Osteoblast (primary cell): ENCODE measurements around the gene DAB2IP. TPM values are rescaled to one million over a fixed set of nuclear protein-coding genes. Genes with fewer than 3 reads are reported as not detected.
"Not testable (repeated sequence)": the region's sequence is repeated elsewhere in the genome, so short reads cannot be mapped to it uniquely, and the experiment has no call there.

Experiments
- DNase-seq: peaks from one replicate; pipeline ENCODE4 v3.0.0; 2011; ENCODE audit warnings: low spot score, mixed read lengths; ENCODE audit not compliant: insufficient read length; ENCODE audit errors: missing footprints
- H2AFZ ChIP-seq: 2 replicates; pipeline ENCODE4 v1.6.0; 2011; ENCODE audit warnings: mild to moderate bottlenecking, low read length
- H3K27ac ChIP-seq: 2 replicates; pipeline ENCODE4 v1.5.1; 2011; ENCODE audit warnings: mild to moderate bottlenecking, low read depth, low read length, moderate library complexity
- H3K27me3 ChIP-seq: 2 replicates; pipeline ENCODE4 v1.6.0; 2012; ENCODE audit warnings: mild to moderate bottlenecking, control low read depth, inconsistent platforms, low read length, moderate library complexity; ENCODE audit not compliant: insufficient read depth
- H3K36me3 ChIP-seq: 2 replicates; pipeline ENCODE4 v1.5.1; 2011; ENCODE audit warnings: mild to moderate bottlenecking, low read length, control low read depth, moderate library complexity; ENCODE audit not compliant: insufficient read depth
- H3K4me1 ChIP-seq: 2 replicates; pipeline ENCODE4 v1.5.1; 2011; ENCODE audit warnings: mild to moderate bottlenecking, low read length, control low read depth, moderate library complexity; ENCODE audit not compliant: insufficient read depth
- H3K4me2 ChIP-seq: 2 replicates; pipeline ENCODE4 v1.6.0; 2011; ENCODE audit warnings: mild to moderate bottlenecking, low read length; ENCODE audit not compliant: insufficient read depth
- H3K4me3 ChIP-seq: fragments of 200-600 bp; sonication (generic); 3 replicates; pipeline ENCODE4 v1.5.1; 2012; ENCODE audit warnings: mild to moderate bottlenecking, low read length, inconsistent platforms; ENCODE audit not compliant: insufficient read depth
- H3K79me2 ChIP-seq: 2 replicates; pipeline ENCODE4 v1.6.0; 2012; ENCODE audit warnings: mild to moderate bottlenecking, low read length, control low read depth, inconsistent platforms; ENCODE audit not compliant: insufficient read depth
- H3K9me3 ChIP-seq: 2 replicates; pipeline ENCODE4 v1.5.1; 2011; ENCODE audit warnings: low read depth, low read length, control low read depth
- H4K20me1 ChIP-seq: 2 replicates; pipeline ENCODE4 v1.6.0; 2012; ENCODE audit warnings: mild to moderate bottlenecking, low read length, control low read depth; ENCODE audit not compliant: insufficient read depth
- CTCF ChIP-seq: IDR thresholded peaks from 2 replicates; pipeline ENCODE4 v1.5.1; 2011; ENCODE audit warnings: mild to moderate bottlenecking, low read depth, low read length, moderate library complexity; ENCODE audit errors: extremely low read depth
- total RNA-seq: library from RNA; depleted of rRNA; stranded (reverse); fragments of >200 nt; gene quantifications from 2 replicates; pipeline ENCODE4 v1.2.3, GENCODE V29; 2012

The DAB2IP gene
- total RNA-seq, 1 donor = 60.8 TPM

GRCh38 chr9:121622387-121623203, 28.8 kb upstream of the DAB2IP start:
- no peaks in the 10 kb centered on the region for H3K79me2 ChIP-seq
- no peak overlapping the region for H2AFZ ChIP-seq
- H3K4me3 ChIP-seq = no peak overlapping the region
- H3K9me3 ChIP-seq = no peaks in the 10 kb centered on the region
- no peaks in the 10 kb centered on the region for H3K36me3 ChIP-seq
- H4K20me1 ChIP-seq = no peaks in the 10 kb centered on the region
- H3K27ac ChIP-seq = no peak overlapping the region
- H3K27me3 ChIP-seq = peaks cover 9% of the 10 kb centered on the region
- TF ChIP-seq CTCF = no peak
- no peak overlapping the region for H3K4me2 ChIP-seq
- peak; percentile 44 for DNase-seq
- H3K4me1 ChIP-seq = no peaks in the 10 kb centered on the region

GRCh38 chr9:121623430-121623829, 28.0 kb upstream of the DAB2IP start:
- H2AFZ ChIP-seq = not testable (repeated sequence)

GRCh38 chr9:121625590-121625989, 25.8 kb upstream of the DAB2IP start:
- H2AFZ ChIP-seq = no peak overlapping the region
- H3K79me2 ChIP-seq = no peaks in the 10 kb centered on the region
- H3K4me2 ChIP-seq = no peak overlapping the region
- no peak for DNase-seq
- TF ChIP-seq CTCF = no peak
- H4K20me1 ChIP-seq = no peaks in the 10 kb centered on the region
- no peaks in the 10 kb centered on the region for H3K9me3 ChIP-seq
- peaks cover 8% of the 10 kb centered on the region for H3K27me3 ChIP-seq
- H3K27ac ChIP-seq = no peak overlapping the region
- H3K4me1 ChIP-seq = no peaks in the 10 kb centered on the region
- no peaks in the 10 kb centered on the region for H3K36me3 ChIP-seq
- no peak overlapping the region for H3K4me3 ChIP-seq

More at GRCh38 chr9:121623430-121623829, 28.0 kb upstream of the DAB2IP start:
- not testable (repeated sequence) for H3K4me3 ChIP-seq, H4K20me1 ChIP-seq, H3K4me2 ChIP-seq, H3K36me3 ChIP-seq, DNase-seq, H3K4me1 ChIP-seq, H3K79me2 ChIP-seq, H3K27me3 ChIP-seq, H3K27ac ChIP-seq, H3K9me3 ChIP-seq

- H3K27ac ChIP-seq = no peak overlapping the region
- DNase-seq = peak; percentile 58
- H3K9me3 ChIP-seq = no peaks in the 10 kb centered on the region
- no peak overlapping the region for H3K4me2 ChIP-seq
- no peaks in the 10 kb centered on the region for H3K36me3 ChIP-seq
- no peak for TF ChIP-seq CTCF
- no peaks in the 10 kb centered on the region for H3K4me1 ChIP-seq
- no peaks in the 10 kb centered on the region for H4K20me1 ChIP-seq
- H3K27me3 ChIP-seq = peaks cover 6% of the 10 kb centered on the region
- no peak overlapping the region for H2AFZ ChIP-seq
- no peaks in the 10 kb centered on the region for H3K79me2 ChIP-seq
- no peak overlapping the region for H3K4me3 ChIP-seq
Measured at GRCh38 chr9:121626012-121626411, 25.4 kb upstream of the DAB2IP start.
